NCI-H146 (cell line): ENCODE data around the gene GMEB2.

ENCODE experiments used
- DNase-seq: peaks from one replicate; lab custom pipeline; 2025; lab: John Stamatoyannopoulos, UW

Gene GMEB2

GRCh38 chr20:63544241-63544957 is 82.5 kb downstream of the GMEB2 start:
- DNase-seq: no peak

- DNase-seq: no peak
These were observed 83.2 kb downstream of the GMEB2 start for GRCh38 chr20:63543733-63544132.

- no peak for DNase-seq
These were observed 83.8 kb downstream of the GMEB2 start for GRCh38 chr20:63543131-63543530.

- no peak for DNase-seq
These were observed 84.2 kb downstream of the GMEB2 start for GRCh38 chr20:63542696-63543095.

GRCh38 chr20:63542031-63542559 is 84.8 kb downstream of the GMEB2 start:
- no peak for DNase-seq

- no peak for DNase-seq
These were observed 85.5 kb downstream of the GMEB2 start for GRCh38 chr20:63541371-63541770.

- no peak for DNase-seq
These were observed 86.3 kb downstream of the GMEB2 start for GRCh38 chr20:63540417-63541186.

- no peak for DNase-seq
These were observed 87.2 kb downstream of the GMEB2 start for GRCh38 chr20:63539441-63540370.

- DNase-seq: no peak
These were observed 87.8 kb downstream of the GMEB2 start for GRCh38 chr20:63539092-63539430.

GRCh38 chr20:63538204-63539091 is 88.5 kb downstream of the GMEB2 start:
- peak; percentile 65 for DNase-seq
